ENCODE measurements around the gene CDC5L.

Gene CDC5L

GRCh38 chr6:44373787-44374186 is 13.7 kb upstream of the CDC5L start:
- no peak for DNase-seq (ENCODE audit: low read depth, low spot score)

GRCh38 chr6:44375071-44375470 is 12.4 kb upstream of the CDC5L start:
- no peak for DNase-seq (ENCODE audit: low read depth, low spot score)

- no peak for DNase-seq (ENCODE audit: low read depth, low spot score)
These were observed 10.0 kb upstream of the CDC5L start for GRCh38 chr6:44377484-44377883.

- DNase-seq (ENCODE audit: low read depth, low spot score): no peak
These were observed 9.5 kb upstream of the CDC5L start for GRCh38 chr6:44377971-44378370.

GRCh38 chr6:44381739-44382138 is 5.8 kb upstream of the CDC5L start:
- no peak for DNase-seq (ENCODE audit: low read depth, low spot score)

GRCh38 chr6:44386364-44386928 is 1.1 kb upstream of the CDC5L start:
- DNase-seq (ENCODE audit: low read depth, low spot score): no peak

- no peak for DNase-seq (ENCODE audit: low read depth, low spot score)
These were observed 569 bp upstream of the CDC5L start for GRCh38 chr6:44386929-44387345.

GRCh38 chr6:44388135-44388487 is 605 bp downstream of the CDC5L start:
- no peak for DNase-seq (ENCODE audit: low read depth, low spot score)

- no peak for DNase-seq (ENCODE audit: low read depth, low spot score)
These were observed 1.4 kb downstream of the CDC5L start for GRCh38 chr6:44388887-44389286.

- no peak for DNase-seq (ENCODE audit: low read depth, low spot score)
These were observed 2.7 kb downstream of the CDC5L start for GRCh38 chr6:44390158-44390683.

GRCh38 chr6:44395501-44395900 is 8.0 kb downstream of the CDC5L start:
- no peak for DNase-seq (ENCODE audit: low read depth, low spot score)

GRCh38 chr6:44396968-44397367 is 9.5 kb downstream of the CDC5L start:
- no peak for DNase-seq (ENCODE audit: low read depth, low spot score)

- DNase-seq (ENCODE audit: low read depth, low spot score): no peak
These were observed 10.1 kb downstream of the CDC5L start for GRCh38 chr6:44397424-44398164.

- DNase-seq (ENCODE audit: low read depth, low spot score): no peak
These were observed 12.5 kb downstream of the CDC5L start for GRCh38 chr6:44399991-44400390.

- DNase-seq (ENCODE audit: low read depth, low spot score): no peak
These were observed 13.1 kb downstream of the CDC5L start for GRCh38 chr6:44400572-44400971.

GRCh38 chr6:44401138-44401537 is 13.6 kb downstream of the CDC5L start:
- DNase-seq (ENCODE audit: low read depth, low spot score): no peak

GRCh38 chr6:44404022-44404714 is 16.7 kb downstream of the CDC5L start:
- no peak for DNase-seq (ENCODE audit: low read depth, low spot score)

GRCh38 chr6:44404715-44405099 is 17.2 kb downstream of the CDC5L start:
- DNase-seq (ENCODE audit: low read depth, low spot score): no peak

- no peak for DNase-seq (ENCODE audit: low read depth, low spot score)
These were observed 20.6 kb downstream of the CDC5L start for GRCh38 chr6:44407951-44408670.

GRCh38 chr6:44409207-44409794 is 21.8 kb downstream of the CDC5L start:
- DNase-seq (ENCODE audit: low read depth, low spot score): no peak

- no peak for DNase-seq (ENCODE audit: low read depth, low spot score)
These were observed 22.9 kb downstream of the CDC5L start for GRCh38 chr6:44410363-44410762.

- DNase-seq (ENCODE audit: low read depth, low spot score): no peak
These were observed 23.6 kb downstream of the CDC5L start for GRCh38 chr6:44411141-44411540.

All from brain pericyte (primary cell).